Ovary (tissue), 10 donors: ENCODE data around the gene DCAF8L2. TPM values are rescaled to one million over a fixed set of nuclear protein-coding genes. Genes with fewer than 3 reads are reported as not detected.
"Not testable (repeated sequence)": the region's sequence is repeated elsewhere in the genome, so short reads cannot be mapped to it uniquely, and the experiment has no call there.

ENCODE experiments used
- DNase-seq, 5 donors: peaks; one replicate each; pipeline ENCODE4 v3.0.0-alpha.2; 2019 to 2020
- H3K27ac ChIP-seq, 2 donors: fragments of 200-600 bp; one replicate each; pipeline versions ENCODE4 v1.5.1 to v1.8.0; 2019 to 2022
- H3K27me3 ChIP-seq: fragments of 200-600 bp; one replicate; pipeline ENCODE4 v1.8.0; 2022
- H3K36me3 ChIP-seq: fragments of 200-600 bp; sonication (generic); one replicate; pipeline ENCODE4 v1.5.1; 2019
- H3K4me1 ChIP-seq: one replicate; pipeline ENCODE4 v1.8.1; 2013; ENCODE audit warnings: mild to moderate bottlenecking, moderate library complexity; ENCODE audit not compliant: insufficient read depth
- H3K4me3 ChIP-seq: fragments of 200-600 bp; sonication (generic); one replicate; pipeline ENCODE4 v1.5.1; 2017
- H3K9me3 ChIP-seq, 2 donors: fragments of 200-600 bp in 1 of 2; sonication (generic) in 1 of 2; one replicate each; pipeline versions ENCODE4 v1.5.1 to v1.8.1; 2013 to 2019; ENCODE audit warnings: mild to moderate bottlenecking in 1 of 2, moderate library complexity in 1 of 2
- EP300 ChIP-seq: sonication (generic); formaldehyde crosslinking; IDR thresholded peaks from one replicate; pipeline ENCODE4 v1.6.1; 2017; ENCODE audit warnings: antibody characterized with exemption
- POLR2A ChIP-seq: fragments of 450-650 bp; IDR thresholded peaks from one replicate; pipeline ENCODE4 v1.6.1; 2017; ENCODE audit warnings: antibody characterized with exemption, mild to moderate bottlenecking, moderate library complexity
- WGBS, 3 donors: extraction: QIAGEN DNeasy Blood & Tissue Kit in 1 of 3; methylation state at CpG; one replicate each; pipeline versions ENCODE4 v1.1.5 to v1.1.7; 2013 to 2017; 5-methylcytosine and 5-hydroxymethylcytosine counted together
- intact Hi-C, 4 donors: fragments of 100-400 bp; cut with DNase I; formaldehyde crosslinking; loops; one replicate each; pipeline versions ENCODE4 v1.11.0 to v1.15.1; 2022 to 2023
- long read RNA-seq, 3 donors: library from polyadenylated mRNA in 2 of 3; unstranded in 2 of 3; transcript quantifications; one replicate each; pipeline ENCODE4 v2.0.0 and lab custom pipeline, GENCODE V29; 2021 to 2026
- polyA plus RNA-seq, 2 donors: library from polyadenylated mRNA; stranded (reverse); fragments of 200-250 nt in 1 of 2; fragments of 350-450 nt in 1 of 2; fragmentation: Illumina TruSeq in 1 of 2; extraction: RNeasy Lipid Tissue Mini Kit (QIAGEN cat#74804) in 1 of 2; gene quantifications; one replicate each; pipeline ENCODE4 v1.2.3, GENCODE V29; 2013 to 2014
- total RNA-seq, 7 donors: library from RNA; depleted of rRNA in 2 of 7; stranded (reverse); fragments of >200 nt in 2 of 7; fragmentation: NEBNext Ultra II Directional in 3 of 7; extraction: Animal tissue kit (Norgen Biotek cat#: 25700) in 3 of 7; gene quantifications; one replicate each; pipeline versions ENCODE4 v1.1.0 to v1.2.4, GENCODE V29; 2016 to 2023
- TF ChIP-seq, protein P1 (sequence below), 3 donors: fragments of 450-650 bp in 2 of 3; fragments of 200-600 bp in 1 of 3; IDR thresholded peaks; one replicate each; pipeline versions ENCODE4 v1.5.1 to v1.8.0; 2016 to 2022; ENCODE audit warnings: antibody characterized with exemption in 3 of 3, mild to moderate bottlenecking in 1 of 3
- donor health status: DM: no; HTN: no; CAD: no; lungs with moderate emphysema.
- donor health status: DM: no; HTN: no; CAD: no.
- donor health status: Bipolar disorder and iron deficiency.
- donor health status: DM: yes; HTN: yes; CAD: no.
- donor health status: DM: no; HTN: no; CAD: no.
- donor health status: DM: yes; HTN: yes; CAD: no.

The DCAF8L2 gene
- total RNA-seq (1 to 10 TPM in 3 of 7 donors, under 1 TPM in 2, not detected in 2; 0.27 to 2.9 (median 1.1) TPM), polyA plus RNA-seq (10 to 100 TPM in 1 of 2 donors, under 1 TPM in 1; 0.61 to 10.1 TPM)
- long read RNA-seq, donor 1 = 0 reads
- long read RNA-seq, donor 2, partial matches to known transcripts = 0 of 3 reads
- long read RNA-seq, donor 2, other reads (novel, unspliced or antisense) = 0 of 3 reads
- long read RNA-seq, donor 3, partial matches to known transcripts = 0 of 1 reads
- long read RNA-seq, donor 3, other reads (novel, unspliced or antisense) = 1 of 1 reads

DNA sequence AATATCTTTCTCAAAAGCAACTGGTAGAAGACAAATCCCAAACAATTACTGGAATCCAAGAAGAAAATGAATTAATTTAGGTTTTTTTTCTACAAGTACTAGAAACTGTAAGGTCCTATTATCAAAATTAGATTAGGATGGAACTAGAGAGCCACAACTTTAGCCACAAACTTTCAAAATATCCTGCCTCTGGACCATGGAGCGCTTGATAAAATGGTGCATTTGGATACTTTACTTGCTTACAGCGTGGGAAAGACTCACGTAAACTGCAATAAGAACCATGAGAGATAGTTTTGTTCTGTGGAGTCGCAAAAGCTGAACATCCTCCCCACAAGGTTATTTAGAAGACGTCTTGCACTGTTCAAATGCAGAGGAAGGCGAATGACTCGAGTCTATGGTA lies at the start of gene DCAF8L2:
Gene DCAF8L2 (plus strand): TSS at position 301 of the 400 bp plus-strand sequence. CDS start 156,552 bp downstream, outside the sequence.
- intact Hi-C loops = no loop called here
- 28 to 43% (median 29%) methylated on average over 7 of the region's 7 CpGs for WGBS, 3 donors

DNA sequence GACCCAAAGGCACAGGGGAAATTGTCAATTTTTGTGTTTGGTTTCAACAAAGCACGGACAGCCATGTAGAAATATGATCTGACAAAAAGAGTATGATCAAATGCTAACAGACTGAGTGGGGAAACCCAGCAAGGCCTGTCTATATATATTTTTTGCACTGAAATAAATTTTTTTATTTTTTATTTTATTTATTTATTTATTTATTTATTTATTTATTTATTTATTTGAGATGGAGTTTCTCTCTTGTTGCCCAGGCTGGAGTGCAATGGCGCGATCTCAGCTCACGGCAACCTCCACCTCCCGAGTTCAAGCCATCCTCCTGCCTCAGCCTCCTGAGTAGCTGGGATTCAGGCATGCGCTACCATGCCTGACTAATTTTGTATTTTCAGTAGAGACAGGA lies 49.0 kb upstream of the DCAF8L2 start:
- H3K36me3 ChIP-seq, H3K4me1 ChIP-seq, H3K4me3 ChIP-seq, H3K9me3 ChIP-seq, H3K27me3 ChIP-seq, intact Hi-C loops, DNase-seq, H3K27ac ChIP-seq: not testable (repeated sequence)
- WGBS, 3 donors = 82 to 91% (median 89%) methylated on average over 6 of the region's 6 CpGs

More for the DNA sequence above, at the start of gene DCAF8L2:
- H3K4me1 ChIP-seq = no peaks in the 10 kb centered on the region
- H3K27me3 ChIP-seq = no peaks in the 10 kb centered on the region
- H3K9me3 ChIP-seq = no peaks in the 10 kb centered on the region
- TF ChIP-seq, protein P1, sequence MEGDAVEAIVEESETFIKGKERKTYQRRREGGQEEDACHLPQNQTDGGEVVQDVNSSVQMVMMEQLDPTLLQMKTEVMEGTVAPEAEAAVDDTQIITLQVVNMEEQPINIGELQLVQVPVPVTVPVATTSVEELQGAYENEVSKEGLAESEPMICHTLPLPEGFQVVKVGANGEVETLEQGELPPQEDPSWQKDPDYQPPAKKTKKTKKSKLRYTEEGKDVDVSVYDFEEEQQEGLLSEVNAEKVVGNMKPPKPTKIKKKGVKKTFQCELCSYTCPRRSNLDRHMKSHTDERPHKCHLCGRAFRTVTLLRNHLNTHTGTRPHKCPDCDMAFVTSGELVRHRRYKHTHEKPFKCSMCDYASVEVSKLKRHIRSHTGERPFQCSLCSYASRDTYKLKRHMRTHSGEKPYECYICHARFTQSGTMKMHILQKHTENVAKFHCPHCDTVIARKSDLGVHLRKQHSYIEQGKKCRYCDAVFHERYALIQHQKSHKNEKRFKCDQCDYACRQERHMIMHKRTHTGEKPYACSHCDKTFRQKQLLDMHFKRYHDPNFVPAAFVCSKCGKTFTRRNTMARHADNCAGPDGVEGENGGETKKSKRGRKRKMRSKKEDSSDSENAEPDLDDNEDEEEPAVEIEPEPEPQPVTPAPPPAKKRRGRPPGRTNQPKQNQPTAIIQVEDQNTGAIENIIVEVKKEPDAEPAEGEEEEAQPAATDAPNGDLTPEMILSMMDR (IDR thresholded peaks at IDR 0.05) = no peak
- H3K27ac ChIP-seq = no peak within 1 kb of the TSS
- no peak for DNase-seq
- no peaks in the 10 kb centered on the region for H3K36me3 ChIP-seq
- H3K4me3 ChIP-seq = no peak within 1 kb of the TSS

DNA sequence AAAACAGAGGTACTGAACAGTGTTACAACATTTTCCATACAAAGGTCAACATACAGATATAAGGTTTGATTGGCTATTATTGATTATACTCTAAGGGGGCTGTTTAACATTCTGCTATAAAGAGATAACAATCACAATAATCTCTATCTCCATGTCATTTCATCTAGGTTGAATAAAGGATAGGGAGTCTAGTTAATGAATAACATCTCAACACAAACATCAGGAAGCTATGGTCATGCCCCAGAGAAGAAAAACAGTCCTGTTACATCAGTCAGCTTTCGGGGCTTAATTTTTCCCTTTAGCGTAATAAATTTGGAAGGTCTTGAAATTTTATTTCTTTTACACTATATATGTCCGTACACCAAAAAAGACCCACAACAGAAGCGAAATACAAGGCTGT lies 41.5 kb upstream of the DCAF8L2 start:
- Histone ChIP-seq H3K27ac (no peak overlapping the region), H3K9me3 (no peaks in the 10 kb centered on the region), H3K4me3 (no peak overlapping the region), H3K27me3 (no peaks in the 10 kb centered on the region), H3K4me1 (no peaks in the 10 kb centered on the region), H3K36me3 (no peaks in the 10 kb centered on the region)
- intact Hi-C loops = no loop called here
- no peak for DNase-seq
- TF ChIP-seq, protein P1 (IDR thresholded peaks at IDR 0.05) = no peak
- TF ChIP-seq EP300 (no peak), POLR2A (no peak)
- WGBS, 3 donors = 69 to 71% (median 70%) methylated on average over 4 of the region's 4 CpGs

DNA sequence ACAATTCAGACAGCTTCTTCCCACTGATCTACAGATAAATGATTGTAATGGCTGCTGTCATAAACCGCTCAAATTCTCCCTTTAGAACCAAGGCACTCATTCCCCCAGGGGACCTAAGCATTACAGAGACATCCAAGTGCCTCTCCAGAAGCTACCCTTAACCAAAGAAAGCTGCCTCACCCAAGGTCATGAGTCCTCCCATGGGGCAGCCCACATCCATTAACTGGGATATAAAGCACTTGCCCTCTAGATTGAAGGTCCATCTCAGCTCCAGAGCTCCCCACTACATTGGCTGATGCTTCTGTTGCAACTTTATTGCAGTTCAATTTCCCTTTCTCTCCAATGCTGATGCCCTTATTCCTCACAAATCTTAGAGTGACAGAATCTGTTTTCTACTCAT lies 40.5 kb upstream of the DCAF8L2 start:
- H3K9me3 ChIP-seq = no peaks in the 10 kb centered on the region
- H3K27ac ChIP-seq = no peak overlapping the region
- 10 to 52% (median 42%) methylated on average over 1 of the region's 1 CpG for WGBS, 3 donors
- DNase-seq = no peak
- no peak for TF ChIP-seq EP300
- no peak for TF ChIP-seq POLR2A
- TF ChIP-seq, protein P1 (IDR thresholded peaks at IDR 0.05) = no peak
- H3K36me3 ChIP-seq = no peaks in the 10 kb centered on the region
- H3K4me1 ChIP-seq = no peaks in the 10 kb centered on the region
- no peaks in the 10 kb centered on the region for H3K27me3 ChIP-seq
- H3K4me3 ChIP-seq = no peak overlapping the region
- intact Hi-C loops = no loop called here

DNA sequence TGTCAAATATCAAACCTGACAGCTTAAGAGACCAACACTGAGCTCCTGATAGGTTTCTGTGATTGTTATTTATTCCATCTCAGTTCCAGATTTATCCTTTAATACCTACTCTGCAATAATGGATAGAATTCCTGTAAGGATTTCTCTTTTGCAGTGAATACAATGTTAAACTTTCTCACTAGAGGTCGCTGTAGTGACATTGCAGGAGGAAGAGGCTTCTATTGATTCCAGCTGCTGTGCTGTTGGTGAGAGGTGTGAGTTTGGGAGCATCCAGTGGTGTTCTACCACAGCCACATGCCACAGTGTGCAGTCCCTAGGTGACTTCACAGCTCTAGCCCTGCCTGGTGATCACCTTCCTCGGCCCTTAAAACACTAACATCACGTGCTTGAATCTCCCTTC lies 34.6 kb upstream of the DCAF8L2 start:
- H3K4me3 ChIP-seq = no peak overlapping the region
- TF ChIP-seq, protein P1 (IDR thresholded peaks at IDR 0.05) = no peak
- TF ChIP-seq EP300 = no peak
- no peak for TF ChIP-seq POLR2A
- H3K4me1 ChIP-seq = no peaks in the 10 kb centered on the region
- H3K27me3 ChIP-seq = no peaks in the 10 kb centered on the region
- intact Hi-C loops = no loop called here
- no peaks in the 10 kb centered on the region for H3K36me3 ChIP-seq
- DNase-seq = no peak
- 27 to 45% (median 31%) methylated on average over 3 of the region's 3 CpGs for WGBS, 3 donors
- H3K9me3 ChIP-seq = no peaks in the 10 kb centered on the region
- no peak overlapping the region for H3K27ac ChIP-seq
